CD14-positive monocyte (primary cell): Measurements from ENCODE around the gene CRB2. TPM values are rescaled to one million over a fixed set of nuclear protein-coding genes. Genes with fewer than 3 reads are reported as not detected.

Experiments used
- DNase-seq, 3 donors: peaks; one replicate each; pipeline ENCODE4 v3.0.0-alpha.2; 2011 to 2022
- H2AFZ ChIP-seq: 2 replicates; pipeline ENCODE4 v1.6.0; 2012; ENCODE audit warnings: mild to moderate bottlenecking, low read depth, low read length, inconsistent platforms; ENCODE audit not compliant: insufficient read depth, poor library complexity, severe bottlenecking
- H3K27ac ChIP-seq, 2 donors: 1 replicate in 1 of 2; 2 replicates in 1 of 2; pipeline ENCODE4 v1.5.1; 2012 to 2013; ENCODE audit warnings: low read length in 2 of 2, control low read depth in 1 of 2, inconsistent platforms in 1 of 2, low read depth in 1 of 2, mild to moderate bottlenecking in 1 of 2
- H3K27me3 ChIP-seq, 2 donors: one replicate each; pipeline versions ENCODE4 v1.6.0 to v1.6.1; 2011 to 2013; ENCODE audit warnings: low read length in 2 of 2; ENCODE audit not compliant: control insufficient read depth in 2 of 2, insufficient read depth in 2 of 2
- H3K36me3 ChIP-seq, 2 donors: replicated peaks in 1 of 2; 1 replicate in 1 of 2; 2 replicates in 1 of 2; pipeline versions ENCODE4 v1.5.1 to v1.6.1; 2012 to 2013; ENCODE audit warnings: low read length in 2 of 2, control low read depth in 1 of 2, inconsistent platforms in 1 of 2, mild to moderate bottlenecking in 1 of 2; ENCODE audit not compliant: insufficient read depth in 2 of 2, control insufficient read depth in 1 of 2
- H3K4me1 ChIP-seq, 2 donors: 1 replicate in 1 of 2; 2 replicates in 1 of 2; pipeline versions ENCODE4 v1.5.1 to v1.6.1; 2012 to 2013; ENCODE audit warnings: low read length in 2 of 2, control low read depth in 1 of 2, inconsistent platforms in 1 of 2, mild to moderate bottlenecking in 1 of 2, moderate library complexity in 1 of 2; ENCODE audit not compliant: insufficient read depth in 2 of 2, control insufficient read depth in 1 of 2
- H3K4me2 ChIP-seq: replicated peaks from 2 replicates; pipeline ENCODE3; 2012; ENCODE audit warnings: low read length, moderate library complexity, mild to moderate bottlenecking; ENCODE audit not compliant: poor library complexity, severe bottlenecking; ENCODE audit errors: extremely low read depth
- H3K4me3 ChIP-seq, 3 experiments: fragments of 200-600 bp in 1 of 3; sonication (generic) in 1 of 3; replicated peaks in 1 of 3; 1 replicate in 2 of 3; 2 replicates in 1 of 3; pipeline ENCODE4 v1.5.1; 2011 to 2013; ENCODE audit warnings: low read length in 3 of 3, mild to moderate bottlenecking in 3 of 3, control low read depth in 2 of 3, low read depth in 2 of 3, inconsistent platforms in 1 of 3, moderate library complexity in 1 of 3
- H3K79me2 ChIP-seq: 2 replicates; pipeline ENCODE4 v1.6.0; 2012; ENCODE audit warnings: mild to moderate bottlenecking, control low read depth, inconsistent platforms, low read length, moderate library complexity; ENCODE audit not compliant: insufficient read depth
- H3K9ac ChIP-seq: 2 replicates; pipeline ENCODE4 v1.6.0; 2017; ENCODE audit warnings: low read length, mild to moderate bottlenecking; ENCODE audit not compliant: insufficient read depth, poor library complexity, severe bottlenecking
- H3K9me3 ChIP-seq, 2 donors: replicated peaks in 1 of 2; 1 replicate in 1 of 2; 2 replicates in 1 of 2; pipeline versions ENCODE4 v1.5.1 to v1.6.1; 2012 to 2013; ENCODE audit warnings: low read length in 2 of 2, control low read depth in 1 of 2; ENCODE audit not compliant: control insufficient read depth in 1 of 2, insufficient read depth in 1 of 2
- H4K20me1 ChIP-seq: 2 replicates; pipeline ENCODE4 v1.6.0; 2012; ENCODE audit warnings: mild to moderate bottlenecking, low read length, control low read depth, moderate library complexity; ENCODE audit not compliant: insufficient read depth
- H3K27ac Mint-ChIP-seq, 7 donors: one replicate each; pipeline ENCODE4 v1.8.0; 2020; ENCODE audit warnings: mild to moderate bottlenecking in 7 of 7, mixed read lengths in 7 of 7, moderate library complexity in 6 of 7, inconsistent platforms in 2 of 7
- H3K27me3 Mint-ChIP-seq, 3 donors: one replicate each; pipeline ENCODE4 v1.8.0; 2021 to 2022; ENCODE audit warnings: low read depth in 3 of 3, mild to moderate bottlenecking in 3 of 3, mixed read lengths in 3 of 3, moderate library complexity in 3 of 3, inconsistent platforms in 1 of 3
- H3K36me3 Mint-ChIP-seq, 2 donors: one replicate each; pipeline ENCODE4 v1.8.0; 2020; ENCODE audit warnings: mixed read lengths in 2 of 2, inconsistent platforms in 1 of 2, mild to moderate bottlenecking in 1 of 2
- H3K4me1 Mint-ChIP-seq: one replicate; pipeline ENCODE4 v1.8.0; 2020; ENCODE audit warnings: mild to moderate bottlenecking, mixed read lengths
- H3K4me3 Mint-ChIP-seq, 2 donors: one replicate each; pipeline ENCODE4 v1.8.0; 2020; ENCODE audit warnings: mild to moderate bottlenecking in 2 of 2, mixed read lengths in 2 of 2, moderate library complexity in 1 of 2
- H3K9me3 Mint-ChIP-seq, 7 donors: one replicate each; pipeline ENCODE4 v1.8.0; 2020 to 2022; ENCODE audit warnings: mixed read lengths in 7 of 7, mild to moderate bottlenecking in 6 of 7, moderate library complexity in 6 of 7, inconsistent platforms in 2 of 7
- WGBS: methylation state at CpG from one replicate; pipeline ENCODE4 v1.1.5; 2013; ENCODE audit warnings: missing lambda C conversion rate; ENCODE audit not compliant: insufficient coverage; 5-methylcytosine and 5-hydroxymethylcytosine counted together
- intact Hi-C, 2 donors: fragments of 100-400 bp; cut with micrococcal nuclease; formaldehyde crosslinking; loops; one replicate each; pipeline versions ENCODE4 v1.15.0 to v1.15.1; 2023
- polyA plus RNA-seq, 3 donors: library from polyadenylated mRNA; depleted of rRNA in 1 of 3; unstranded in 2 of 3; stranded (reverse) in 1 of 3; fragments of 300-500 nt in 2 of 3; fragments of >200 nt in 1 of 3; fragmentation: Illumina TruSeq in 2 of 3; gene quantifications; 1 replicate in 2 of 3; 2 replicates in 1 of 3; pipeline ENCODE4 v1.2.3, GENCODE V29; 2012 to 2021
- TF ChIP-seq, protein P1 (sequence below): fragments of 200-600 bp; IDR thresholded peaks from one replicate; pipeline ENCODE4 v1.8.0; 2022; ENCODE audit warnings: antibody characterized with exemption, mild to moderate bottlenecking

The CRB2 gene
- polyA plus RNA-seq, 3 donors, result not detected

GRCh38 chr9:123376218-123377071 lies 20.4 kb downstream of the CRB2 start:
- Histone ChIP-seq H3K79me2 (no peaks in the 10 kb centered on the region), H3K4me3 (no peak overlapping the region), H3K4me2 (no peak overlapping the region), H3K4me1 (peaks cover 0 to 9% of the 10 kb centered on the region in 2 donors), H2AFZ (no peak overlapping the region), H3K9me3 (no peaks in the 10 kb centered on the region), H3K27ac (no peak overlapping the region), H3K36me3 (peaks cover 9 to 19% of the 10 kb centered on the region in 2 donors), H4K20me1 (peaks cover 29% of the 10 kb centered on the region), H3K27me3 (peaks cover 9 to 40% of the 10 kb centered on the region in 2 donors), H3K9ac (peak overlapping the region; percentile 21)
- H3K9me3 Mint-ChIP-seq, result peaks cover 0 to 3% (median 0%) of the 10 kb centered on the region in 7 donors
- intact Hi-C loops, result no loop called here
- WGBS, result 70% methylated on average over 23 of the region's 24 CpGs
- H3K4me3 Mint-ChIP-seq, result peak overlapping the region in 1 of 2 donors; percentile 46
- H3K36me3 Mint-ChIP-seq, result peaks cover 17 to 24% of the 10 kb centered on the region in 2 donors
- TF ChIP-seq, protein P1, sequence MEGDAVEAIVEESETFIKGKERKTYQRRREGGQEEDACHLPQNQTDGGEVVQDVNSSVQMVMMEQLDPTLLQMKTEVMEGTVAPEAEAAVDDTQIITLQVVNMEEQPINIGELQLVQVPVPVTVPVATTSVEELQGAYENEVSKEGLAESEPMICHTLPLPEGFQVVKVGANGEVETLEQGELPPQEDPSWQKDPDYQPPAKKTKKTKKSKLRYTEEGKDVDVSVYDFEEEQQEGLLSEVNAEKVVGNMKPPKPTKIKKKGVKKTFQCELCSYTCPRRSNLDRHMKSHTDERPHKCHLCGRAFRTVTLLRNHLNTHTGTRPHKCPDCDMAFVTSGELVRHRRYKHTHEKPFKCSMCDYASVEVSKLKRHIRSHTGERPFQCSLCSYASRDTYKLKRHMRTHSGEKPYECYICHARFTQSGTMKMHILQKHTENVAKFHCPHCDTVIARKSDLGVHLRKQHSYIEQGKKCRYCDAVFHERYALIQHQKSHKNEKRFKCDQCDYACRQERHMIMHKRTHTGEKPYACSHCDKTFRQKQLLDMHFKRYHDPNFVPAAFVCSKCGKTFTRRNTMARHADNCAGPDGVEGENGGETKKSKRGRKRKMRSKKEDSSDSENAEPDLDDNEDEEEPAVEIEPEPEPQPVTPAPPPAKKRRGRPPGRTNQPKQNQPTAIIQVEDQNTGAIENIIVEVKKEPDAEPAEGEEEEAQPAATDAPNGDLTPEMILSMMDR, result no peak
- peaks cover 17% of the 10 kb centered on the region for H3K4me1 Mint-ChIP-seq
- no peak for DNase-seq
- H3K27ac Mint-ChIP-seq, result peak overlapping the region in 1 of 7 donors; percentile 30
- peaks cover 40 to 55% (median 46%) of the 10 kb centered on the region in 3 donors for H3K27me3 Mint-ChIP-seq

GRCh38 chr9:123377211-123377971 lies 21.4 kb downstream of the CRB2 start:
- Mint-ChIP-seq H3K4me1 (peaks cover 17% of the 10 kb centered on the region), H3K36me3 (peaks cover 21 to 32% of the 10 kb centered on the region in 2 donors), H3K4me3 (no peak overlapping the region), H3K9me3 (peaks cover 0 to 3% (median 0%) of the 10 kb centered on the region in 7 donors), H3K27me3 (peaks cover 31 to 45% (median 37%) of the 10 kb centered on the region in 3 donors), H3K27ac (peak overlapping the region in 2 of 7 donors; percentile 22 to 30)
- peaks cover 9 to 30% of the 10 kb centered on the region in 2 donors for H3K27me3 ChIP-seq
- peaks cover 0 to 9% of the 10 kb centered on the region in 2 donors for H3K4me1 ChIP-seq
- WGBS, result 93% methylated on average over 13 of the region's 21 CpGs
- TF ChIP-seq, protein P1, result no peak
- H3K27ac ChIP-seq, result no peak overlapping the region
- peaks cover 17 to 25% of the 10 kb centered on the region in 2 donors for H3K36me3 ChIP-seq
- H3K4me3 ChIP-seq, result no peak overlapping the region
- no peak for DNase-seq
- no peak overlapping the region for H3K9ac ChIP-seq
- intact Hi-C loops, result no loop called here
- H3K79me2 ChIP-seq, result no peaks in the 10 kb centered on the region
- no peak overlapping the region for H2AFZ ChIP-seq
- H3K4me2 ChIP-seq, result no peak overlapping the region
- H4K20me1 ChIP-seq, result peaks cover 29% of the 10 kb centered on the region
- H3K9me3 ChIP-seq, result no peaks in the 10 kb centered on the region
